Stimulated activated CD8-positive, alpha-beta memory T cell treated with anti-CD3 and anti-CD28 coated beads, Interleukin-15, amount 100 ng/mL, for 1 hour (primary cell): Measurements from ENCODE around the gene CCSER1.

ENCODE experiments used
- DNase-seq: peaks from one replicate; pipeline ENCODE4 v3.0.0-alpha.2; 2020; ENCODE audit warnings: low read depth

Gene CCSER1

DNA sequence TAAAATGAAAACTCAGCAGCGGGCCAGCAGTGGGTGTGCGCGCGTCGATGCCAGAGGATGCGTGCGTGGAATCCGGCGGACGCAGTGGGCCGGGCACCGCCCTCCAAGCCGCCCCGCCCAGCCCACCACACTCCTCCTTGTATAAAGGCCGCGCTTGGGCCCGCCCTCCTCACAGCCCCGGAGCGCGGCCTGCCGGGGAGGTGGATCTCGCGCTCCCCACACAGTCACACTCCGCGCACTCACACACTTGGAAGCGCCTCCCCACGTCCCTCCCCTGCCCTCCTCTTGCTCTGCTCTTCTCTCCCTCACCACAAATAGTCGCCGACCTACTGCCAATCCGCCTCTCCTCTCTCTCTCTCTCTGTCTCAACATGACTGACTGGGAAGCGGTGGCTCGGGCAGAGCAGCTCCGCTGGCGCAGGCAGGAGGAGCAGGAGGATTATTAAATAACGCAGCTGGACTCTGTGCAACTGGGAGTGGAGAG lies at the start of gene CCSER1:
TSS of gene CCSER1 (plus strand) at position 172 of the 483 bp plus-strand sequence.
- DNase-seq, result no peak

DNA sequence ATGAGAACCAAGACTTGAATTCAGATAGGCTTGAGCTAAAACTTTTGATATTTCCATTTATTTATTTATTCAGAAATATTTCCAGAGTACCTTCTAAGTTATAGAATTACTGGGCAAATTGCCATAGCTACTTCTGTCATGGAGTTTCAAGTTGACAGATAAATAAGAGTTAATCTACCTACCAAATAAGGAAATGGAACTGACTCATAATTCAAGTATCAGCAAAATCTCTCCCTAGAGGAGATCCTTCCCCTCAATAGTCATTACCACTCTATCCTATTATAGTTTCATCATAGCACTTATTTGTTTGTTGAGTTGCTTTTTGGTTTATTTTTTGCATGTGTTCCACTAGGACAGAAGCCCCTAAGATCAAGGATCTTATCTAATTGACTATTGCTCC lies 48.8 kb upstream of the CCSER1 start:
- DNase-seq, result no peak

DNA sequence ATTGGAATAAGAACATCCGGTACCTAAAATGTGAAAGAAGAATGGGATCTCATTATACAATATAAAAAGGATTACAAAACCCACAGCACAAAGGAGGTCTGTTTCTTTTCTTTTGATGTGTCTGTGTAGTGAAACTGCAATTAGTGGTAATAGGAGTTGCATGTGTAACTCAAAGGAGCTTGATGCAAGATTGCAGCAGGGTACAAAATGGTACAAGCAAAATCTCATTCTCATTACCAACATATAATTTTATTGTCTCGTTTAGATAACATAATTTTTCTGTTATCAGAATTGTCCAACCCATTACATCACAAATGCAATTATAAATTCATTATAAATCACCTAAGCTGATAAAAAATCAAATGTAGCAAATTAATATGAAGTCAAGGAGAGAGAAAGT lies 47.1 kb upstream of the CCSER1 start:
- no peak for DNase-seq

DNA sequence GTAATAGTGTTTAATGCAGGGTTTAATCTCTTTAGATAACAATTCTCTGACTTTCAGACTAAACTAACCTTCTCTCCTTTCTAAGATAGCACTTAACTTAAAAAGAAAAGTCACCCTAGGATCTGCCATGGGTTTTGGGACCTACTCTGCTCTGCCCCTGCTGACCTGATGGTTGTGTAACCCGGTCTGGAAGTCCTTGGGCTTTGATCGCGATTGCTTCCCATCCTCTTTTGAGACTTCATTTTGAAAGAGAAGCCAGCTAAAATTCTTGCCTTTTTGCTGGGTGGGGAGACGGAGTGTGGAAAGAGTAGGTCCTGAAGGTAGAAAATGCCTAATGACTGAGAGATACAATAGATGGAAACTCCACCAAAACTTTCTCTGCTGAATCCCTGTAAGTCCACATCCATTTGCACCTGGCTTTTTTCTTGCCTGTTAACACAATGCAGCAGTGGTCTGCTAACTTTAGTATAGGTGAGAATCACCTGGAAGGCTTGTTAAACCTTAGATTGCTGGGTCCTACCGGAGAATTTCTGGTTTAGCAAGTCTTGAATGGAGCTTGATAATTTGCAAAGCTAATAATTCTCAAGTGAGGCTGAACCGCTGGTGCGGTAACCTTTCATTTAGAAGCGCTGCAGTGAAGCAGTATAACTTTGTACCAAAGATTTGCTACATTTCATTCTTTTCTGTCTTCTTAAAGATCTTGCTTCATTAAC lies 45.6 kb upstream of the CCSER1 start:
- no peak for DNase-seq

DNA sequence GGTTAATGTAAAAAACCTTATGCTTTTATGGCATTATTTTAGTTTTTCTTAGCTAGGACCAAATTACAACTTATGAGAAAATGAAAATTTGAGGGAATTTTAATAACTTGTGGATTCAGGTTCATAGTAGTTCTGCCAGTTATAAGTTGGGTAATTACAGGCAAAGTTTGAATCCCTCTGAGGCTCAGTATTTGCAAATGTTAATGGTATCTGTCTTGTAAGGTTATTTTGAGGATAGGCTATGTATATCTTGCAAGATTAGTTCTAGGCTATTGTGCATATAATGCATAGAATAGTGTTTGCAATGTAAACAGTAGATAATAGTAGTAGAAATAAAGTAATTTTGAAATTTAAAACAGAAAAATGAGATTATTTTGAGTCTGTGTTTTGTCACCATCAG lies 44.7 kb upstream of the CCSER1 start:
- no peak for DNase-seq

DNA sequence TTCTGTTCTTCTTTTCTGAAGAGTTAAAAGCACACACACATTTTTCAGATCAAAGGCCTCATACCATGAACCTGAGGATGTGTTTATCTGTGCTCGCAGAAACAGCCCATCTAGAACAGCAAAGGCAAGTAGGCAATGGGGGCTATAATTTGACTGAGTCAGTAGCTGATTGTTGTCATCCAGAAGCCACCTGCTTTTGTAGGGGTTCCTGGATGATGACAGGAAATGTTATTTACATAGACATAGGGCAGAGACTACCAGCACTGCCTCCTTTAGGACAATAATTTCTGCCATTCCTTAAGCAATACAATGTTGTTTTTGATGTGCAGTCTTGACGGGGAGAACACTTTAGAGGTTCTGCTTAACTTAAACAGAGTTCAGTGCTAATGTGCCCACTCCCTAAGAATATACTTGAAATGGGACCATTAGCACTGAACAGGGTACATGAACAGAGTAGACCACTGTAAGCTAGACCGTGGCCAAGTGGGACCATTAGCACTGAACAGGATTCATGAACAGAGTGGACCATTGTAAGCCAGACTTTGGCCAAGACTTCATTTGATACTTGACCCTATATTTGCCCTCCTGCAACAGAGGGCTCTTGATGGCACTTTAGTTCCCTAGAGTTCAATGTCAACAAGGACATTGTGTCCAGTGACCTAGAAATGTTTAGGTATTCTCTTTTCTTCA lies 42.8 kb upstream of the CCSER1 start:
- DNase-seq, result no peak

DNA sequence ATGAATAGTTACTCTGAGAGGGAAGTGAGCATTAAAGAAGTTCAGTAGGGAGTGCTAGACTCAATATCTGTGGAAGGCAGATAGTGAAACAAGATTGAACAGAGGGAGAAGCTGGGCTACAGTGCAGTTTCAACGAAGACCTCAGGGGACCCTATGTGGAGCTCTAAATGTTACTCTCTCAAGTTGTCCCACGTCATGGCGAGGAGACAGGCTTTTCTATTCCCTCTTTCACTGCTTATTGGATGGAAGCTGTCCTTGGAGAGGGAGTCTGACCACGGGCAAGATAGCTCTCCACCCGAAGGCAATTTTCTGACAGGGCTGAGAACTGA lies 42.3 kb upstream of the CCSER1 start:
- no peak for DNase-seq

DNA sequence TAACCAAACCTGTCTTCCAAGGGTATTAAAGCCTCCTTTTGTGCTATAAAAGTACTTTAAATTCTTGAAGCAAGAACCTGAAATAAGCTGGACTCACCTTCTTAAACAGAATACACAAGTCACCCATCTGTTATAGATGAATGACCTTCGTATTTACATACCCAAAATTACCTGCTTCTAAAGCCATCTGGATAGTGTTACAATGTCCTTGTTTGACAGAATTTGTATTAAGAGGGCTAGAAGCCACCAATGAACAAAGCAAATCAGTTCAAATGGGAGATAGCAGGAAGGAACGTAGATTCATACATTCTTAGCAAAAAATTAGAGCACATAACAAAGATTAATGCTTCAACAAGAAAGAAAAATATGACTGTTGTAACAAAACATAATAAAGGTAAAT lies 33.7 kb upstream of the CCSER1 start:
- DNase-seq, result no peak

DNA sequence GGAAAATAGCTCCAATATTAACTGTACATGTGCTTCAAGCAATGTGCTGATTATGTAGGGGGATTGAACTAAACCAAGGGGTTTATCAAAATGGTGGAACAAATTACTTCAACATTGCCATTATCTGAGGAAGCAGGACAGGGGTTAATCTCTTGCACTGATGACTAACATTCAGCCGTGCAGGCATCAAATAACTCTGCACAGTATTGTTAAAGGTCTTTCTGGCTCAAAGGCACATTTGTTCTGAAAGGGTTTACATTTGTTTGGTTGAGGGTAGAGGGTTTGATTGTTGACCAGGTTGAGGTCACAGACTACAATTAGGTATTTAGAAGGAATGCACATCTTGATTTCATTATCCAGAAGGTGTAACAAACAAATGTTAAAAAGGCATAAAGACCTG lies 32.2 kb upstream of the CCSER1 start:
- DNase-seq, result no peak

DNA sequence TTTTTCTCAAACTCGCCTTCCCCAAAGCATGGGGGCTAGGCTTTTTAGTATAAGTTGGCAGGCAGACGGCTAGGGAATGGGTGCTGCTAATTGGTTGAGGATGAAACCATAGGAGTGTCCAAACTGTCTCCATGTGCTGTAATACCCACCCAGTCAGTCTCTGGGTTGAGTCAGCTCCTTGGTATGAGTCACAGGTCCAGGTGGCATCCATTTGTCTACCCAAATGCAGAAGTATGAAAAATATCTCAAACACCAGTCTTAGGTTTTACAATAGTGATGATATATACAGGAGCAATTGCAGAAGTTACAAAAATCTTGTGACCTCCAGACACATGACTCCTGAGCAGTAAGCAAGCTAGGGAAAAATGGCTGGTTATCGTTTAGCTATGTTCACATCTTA lies 27.4 kb upstream of the CCSER1 start:
- DNase-seq, result no peak

DNA sequence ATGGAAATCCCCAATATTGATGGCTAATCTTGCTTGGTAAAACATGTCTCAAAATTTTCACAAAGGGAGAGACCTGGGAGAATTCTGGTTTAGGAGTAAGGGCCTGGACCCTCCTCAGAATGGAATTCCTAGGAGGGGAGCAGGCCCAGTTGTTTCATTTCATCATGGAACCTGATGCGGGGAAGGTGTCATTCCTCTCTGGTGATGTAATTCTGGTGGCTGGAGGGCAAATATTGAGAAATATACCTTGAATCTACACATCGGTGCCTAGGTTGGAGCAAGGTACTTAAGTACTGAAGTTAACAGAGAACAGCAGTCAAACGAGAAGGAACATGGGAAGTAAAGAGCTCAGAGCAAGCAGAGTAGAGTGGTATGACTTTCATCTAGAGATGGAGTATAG lies 23.2 kb upstream of the CCSER1 start:
- DNase-seq, result no peak

DNA sequence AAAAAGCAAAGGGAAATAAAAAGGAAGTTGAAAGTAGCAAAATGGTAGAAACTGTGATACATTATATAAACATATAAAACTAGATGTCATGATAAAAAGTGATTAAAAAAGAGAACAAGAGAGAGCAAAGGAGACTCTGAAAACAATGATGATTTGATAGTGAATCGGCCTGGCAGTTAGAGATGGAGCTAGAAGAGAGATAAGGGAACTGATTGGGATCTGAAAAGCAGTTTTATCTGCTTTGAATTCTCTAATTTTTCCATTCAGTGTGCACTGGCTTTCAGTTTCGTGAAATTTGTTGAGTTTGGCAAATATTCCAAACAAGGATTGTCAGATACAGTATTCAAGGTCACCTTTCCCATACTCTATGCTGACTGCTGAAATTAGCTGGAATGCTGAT lies 21.9 kb upstream of the CCSER1 start:
- no peak for DNase-seq

DNA sequence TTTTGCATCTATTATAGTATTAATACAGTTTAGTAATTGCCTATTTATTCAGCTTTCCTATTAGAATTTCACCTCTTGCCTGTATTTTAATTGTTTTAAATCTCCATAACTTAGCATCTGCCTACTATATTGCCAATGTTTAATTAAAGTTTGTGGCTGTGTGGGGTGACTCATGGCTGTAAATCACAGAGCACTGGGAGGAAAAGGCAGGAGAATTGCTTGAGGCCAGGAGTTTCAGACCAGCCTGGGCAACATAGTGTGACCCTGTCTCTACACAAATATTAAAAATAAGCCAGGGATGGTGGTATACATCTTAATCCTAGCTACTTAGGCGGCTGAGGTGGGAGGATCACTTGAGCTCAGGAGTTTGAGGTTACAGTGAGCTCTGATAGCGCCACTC lies 14.5 kb upstream of the CCSER1 start:
- DNase-seq, result no peak

DNA sequence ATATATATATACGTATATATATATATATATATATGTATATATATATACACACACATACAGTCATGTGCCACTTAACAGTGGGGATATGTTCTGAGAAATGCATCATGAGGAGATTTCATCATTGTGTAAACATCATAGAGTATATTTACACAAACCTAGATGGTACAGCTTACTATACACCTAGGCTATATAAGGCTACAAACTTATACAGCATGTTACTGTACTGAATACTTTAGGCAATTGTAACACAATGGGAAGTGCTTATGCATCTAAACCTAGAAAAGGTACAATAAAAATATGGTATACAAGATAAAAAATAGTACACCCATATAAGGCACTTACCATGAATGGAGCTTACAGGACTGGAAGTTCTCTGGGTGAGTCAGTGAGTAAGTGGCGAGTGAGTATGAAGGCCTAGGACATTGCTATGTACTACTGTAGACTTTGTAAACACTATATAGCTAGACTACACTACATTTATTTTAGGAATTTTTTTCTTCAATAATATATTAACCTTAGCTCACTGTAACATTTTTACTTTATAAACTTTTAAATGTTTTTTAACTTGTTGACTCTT lies 13.2 kb upstream of the CCSER1 start:
- no peak for DNase-seq

DNA sequence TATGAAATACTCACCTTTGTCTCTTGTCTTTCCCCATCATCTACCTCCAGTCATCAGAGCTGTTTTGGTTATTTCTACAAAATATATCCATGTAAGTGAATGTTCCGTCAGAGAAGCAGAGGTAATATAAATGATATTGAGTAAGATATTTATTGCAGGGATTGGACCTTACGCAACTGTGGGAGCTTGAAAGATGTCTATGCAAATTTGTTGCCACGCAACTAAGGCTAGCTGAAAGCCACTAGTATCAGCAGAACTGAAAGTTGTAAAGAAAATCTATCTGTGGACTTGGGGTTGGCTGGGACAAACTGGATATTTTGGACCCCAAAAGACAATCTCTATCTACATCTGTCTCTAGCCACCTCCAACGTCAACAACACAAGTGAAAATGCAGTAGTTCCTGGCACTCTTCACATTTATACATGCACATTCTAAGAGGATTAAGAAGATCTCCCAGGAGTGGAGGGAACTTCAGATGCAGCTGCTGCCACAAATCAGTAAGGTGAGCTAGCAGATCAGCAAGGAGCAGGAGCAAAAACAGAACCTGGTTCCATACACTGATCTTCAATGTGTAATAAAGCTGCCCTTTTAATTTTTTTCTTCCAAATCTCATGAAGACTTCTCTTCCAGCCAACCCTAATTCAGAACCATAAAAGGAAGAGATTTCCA lies 8.5 kb upstream of the CCSER1 start:
- no peak for DNase-seq

DNA sequence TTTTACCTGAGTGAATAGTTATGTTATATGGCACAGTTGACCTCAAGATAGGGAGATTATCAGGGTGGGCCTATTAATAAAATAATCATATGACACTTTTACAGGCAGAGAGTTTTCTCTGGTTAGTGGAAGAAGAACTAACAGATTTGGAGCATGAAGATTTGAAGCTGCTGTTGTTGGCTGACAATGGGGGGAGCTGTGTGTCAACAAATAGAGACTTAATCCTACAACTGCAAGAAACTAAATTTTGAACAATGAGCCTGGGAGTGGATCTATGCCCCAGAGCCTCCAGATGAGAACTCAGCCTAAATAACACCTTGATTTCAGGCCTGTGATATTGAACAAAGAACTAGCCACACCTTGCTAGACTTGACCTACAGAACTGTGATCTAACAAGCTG lies 7.2 kb upstream of the CCSER1 start:
- no peak for DNase-seq

DNA sequence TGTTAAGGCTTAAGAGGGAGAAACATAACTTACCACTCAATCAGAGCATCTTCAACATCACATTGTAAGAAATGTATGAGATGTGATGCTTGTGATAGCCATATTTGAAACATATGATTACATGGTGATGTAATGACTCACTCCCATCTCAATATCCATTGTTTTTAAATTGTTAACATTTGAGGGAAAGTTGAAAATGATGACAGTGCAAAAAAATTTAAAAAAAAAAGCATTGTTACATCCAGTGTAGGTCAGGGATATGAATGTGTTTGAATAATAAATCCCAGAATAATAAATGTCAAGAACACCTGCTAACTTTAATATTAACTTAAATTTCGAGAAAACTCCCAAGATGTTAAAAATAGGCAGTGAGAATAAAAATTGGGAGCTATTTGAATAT lies 6.4 kb upstream of the CCSER1 start:
- no peak for DNase-seq

DNA sequence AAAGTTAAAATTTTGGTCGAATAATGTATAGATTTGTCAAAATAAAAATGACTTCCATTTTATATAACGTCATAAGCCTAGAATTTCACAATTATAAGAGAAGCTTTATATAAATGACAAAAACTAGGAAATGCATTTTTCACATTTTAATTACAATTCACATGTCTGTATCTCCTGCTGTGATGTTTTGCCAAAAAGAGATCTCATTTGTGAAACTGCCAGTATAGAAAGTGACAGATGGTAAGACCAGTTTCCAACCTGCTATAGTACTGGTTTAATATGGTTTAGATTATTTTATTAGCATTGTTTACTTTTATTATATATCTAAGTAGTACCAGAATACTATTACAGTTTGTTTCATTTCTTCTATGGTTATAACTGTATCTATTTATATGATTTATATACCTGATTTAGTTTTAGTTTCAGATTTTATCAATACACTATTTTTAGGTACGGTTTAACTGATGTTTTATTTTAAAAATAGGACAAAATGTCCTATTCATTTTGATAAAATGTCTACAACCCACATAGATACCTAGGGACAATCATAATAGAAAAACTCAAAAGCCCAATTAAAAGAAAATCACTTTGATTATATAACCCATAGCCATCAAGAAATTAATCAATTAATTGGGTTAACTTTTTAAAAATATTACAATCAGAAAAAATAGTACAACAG lies 5.4 kb upstream of the CCSER1 start:
- no peak for DNase-seq

DNA sequence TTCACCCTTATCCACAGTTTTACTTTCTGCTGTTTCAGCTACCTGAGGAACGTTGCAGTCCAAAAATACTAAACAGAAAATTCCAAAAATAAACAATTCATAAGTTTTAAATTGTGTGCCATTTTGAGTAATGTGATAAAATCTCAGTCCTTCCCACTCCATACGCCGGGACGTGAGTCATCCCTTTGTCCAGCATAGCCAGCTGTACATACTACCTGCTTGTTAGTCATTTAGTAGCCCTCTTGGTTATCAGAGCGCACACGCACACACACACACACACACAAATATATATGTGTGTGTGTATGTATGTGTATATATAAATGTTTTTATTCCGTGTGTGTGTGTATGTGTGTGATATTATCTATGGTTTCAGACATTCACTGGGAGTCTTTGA lies 4.8 kb upstream of the CCSER1 start:
- DNase-seq, result no peak

DNA sequence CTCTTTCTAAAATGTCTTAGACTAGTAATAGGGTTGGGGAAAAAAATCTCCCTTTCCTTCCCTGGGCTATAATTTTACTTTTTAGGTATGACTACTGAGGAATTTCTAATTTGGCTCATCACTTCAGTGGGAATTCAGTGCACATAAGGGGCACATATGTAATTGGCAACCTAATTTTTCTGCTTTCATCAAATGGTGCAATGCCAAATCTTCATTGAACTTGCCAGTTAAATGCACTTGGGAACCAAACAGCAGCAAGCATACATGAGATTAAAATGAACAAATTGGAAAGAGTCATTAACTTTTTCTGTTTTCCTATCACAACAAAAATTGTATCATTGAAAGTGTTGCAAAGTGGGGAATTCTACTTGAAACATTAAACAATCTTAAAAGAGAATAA lies 2.9 kb upstream of the CCSER1 start:
- no peak for DNase-seq

DNA sequence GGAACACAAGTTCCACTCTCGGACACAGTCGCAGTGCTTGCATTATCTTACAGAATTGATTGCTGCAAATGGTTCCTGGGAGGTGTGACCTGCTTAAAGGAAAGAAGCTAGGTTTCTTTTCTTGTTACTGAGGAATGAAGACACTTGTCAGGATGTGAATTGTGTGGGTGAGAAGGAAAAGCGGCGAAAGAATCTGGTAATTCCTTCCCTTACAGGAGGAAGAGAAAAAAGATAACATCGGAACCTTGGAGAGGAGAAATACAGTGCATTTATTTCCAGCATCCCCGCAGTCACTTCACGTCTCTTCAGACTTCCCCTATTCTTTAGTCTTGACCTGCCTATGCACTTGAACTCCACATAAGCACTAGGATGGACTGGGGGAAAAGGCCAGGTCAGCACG lies 389 bp upstream of the CCSER1 start:
- DNase-seq, result no peak

DNA sequence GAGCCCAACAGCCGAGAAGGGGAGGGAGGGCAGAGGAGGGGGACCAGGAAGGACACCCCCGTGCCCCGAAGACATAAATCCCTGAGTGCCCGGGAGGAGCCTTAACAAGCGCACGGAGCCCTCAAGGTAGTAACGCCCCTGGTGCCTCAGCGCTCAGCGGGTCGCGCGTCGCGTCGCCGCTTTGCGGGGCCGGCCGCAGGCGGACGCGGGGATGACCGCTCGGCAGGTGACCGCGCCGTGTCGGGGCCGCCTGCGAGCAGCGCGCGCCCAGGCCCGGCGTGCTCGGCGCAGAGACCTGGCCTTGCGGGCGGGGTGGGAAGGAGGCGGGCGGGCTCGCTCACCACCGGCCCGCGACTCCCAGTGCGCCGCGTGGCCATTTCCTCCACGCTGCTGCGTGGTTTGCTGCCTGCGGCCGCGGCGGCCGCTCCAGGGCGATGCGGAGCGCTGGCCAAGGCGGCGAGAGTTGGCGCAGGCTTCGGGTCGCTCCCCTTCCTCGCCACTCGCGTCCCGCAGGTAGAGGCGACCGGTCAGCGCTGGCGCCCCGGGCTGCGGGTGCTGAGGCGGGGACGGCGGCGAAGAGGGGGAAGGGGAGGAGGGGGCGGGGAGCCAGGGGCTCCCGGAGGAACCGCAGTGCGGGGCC lies 632 bp downstream of the CCSER1 start:
- DNase-seq, result no peak
